ENCODE measurements around the gene CAVIN4. TPM values are rescaled to one million over a fixed set of nuclear protein-coding genes. Genes with fewer than 3 reads are reported as not detected.

The CAVIN4 gene
- total and polyA plus RNA-seq, 2 donors (not counting 1 experiment from before 2014, with no cell fraction given) = 0.07 to 0.17 TPM

DNA sequence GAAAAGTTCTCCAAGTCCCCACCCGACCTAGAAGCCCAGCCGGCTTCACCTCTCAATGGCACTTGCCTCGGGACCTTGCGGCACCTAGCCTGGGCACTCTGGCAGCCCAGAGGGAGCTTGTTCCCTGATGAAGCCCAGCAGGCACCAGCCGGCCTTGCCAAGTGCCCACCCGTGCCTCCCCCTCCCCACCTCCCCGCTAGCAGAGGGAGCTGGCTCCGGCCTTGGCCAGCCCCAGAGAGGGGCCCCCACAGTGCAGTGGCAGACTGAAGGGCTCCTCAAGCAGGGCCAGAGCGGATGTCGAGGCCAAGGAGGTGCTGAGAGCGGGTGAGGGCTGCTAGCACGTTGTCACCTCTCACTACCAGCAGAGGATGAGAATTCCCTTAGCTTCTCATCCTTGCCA is 37.6 kb upstream of the CAVIN4 start:
- Histone ChIP-seq H3K4me1 (ENCODE audit: control insufficient read depth in 2 of 2, insufficient read depth in 2 of 2, low read length in 2 of 2) (no peaks in the 10 kb centered on the region), H3K36me3 (replicated peaks in 1 of 2; ENCODE audit: control extremely low read depth in 1 of 2, control insufficient read depth in 1 of 2, extremely low read depth in 1 of 2, insufficient read depth in 2 of 2, low read length in 1 of 2) (no peaks in the 10 kb centered on the region), H3K79me2 (ENCODE audit: control insufficient read depth, insufficient read depth, low read length) (no peaks in the 10 kb centered on the region), H3K9me3 (ENCODE audit: control extremely low read depth in 1 of 3, control insufficient read depth in 2 of 3, insufficient read depth in 1 of 3, low read length in 2 of 3) (peaks cover 0 to 7% (median 7%) of the 10 kb centered on the region in 3 donors), H3K27me3 (replicated peaks in 1 of 4; ENCODE audit: control extremely low read depth in 1 of 4, control insufficient read depth in 3 of 4, insufficient read depth in 4 of 4, low read length in 3 of 4) (no peaks in the 10 kb centered on the region), H4K20me1 (ENCODE audit: control insufficient read depth, insufficient read depth, low read length, poor library complexity, severe bottlenecking) (no peaks in the 10 kb centered on the region), H3K4me2 (replicated peaks; ENCODE audit: low read depth, low read length, poor library complexity, severe bottlenecking) (no peak overlapping the region), H2AFZ (ENCODE audit: insufficient read depth, low read depth, low read length, poor library complexity, severe bottlenecking) (no peak overlapping the region), H3K4me3 (ENCODE audit: control extremely low read depth in 1 of 5, extremely low read depth in 1 of 5, insufficient read depth in 1 of 5, low read depth in 2 of 5, low read length in 4 of 5) (no peak overlapping the region), H3K9ac (ENCODE audit: low read length) (no peak overlapping the region), H3K27ac (ENCODE audit: low read length in 2 of 2) (no peak overlapping the region)
- intact Hi-C loops (cut with micrococcal nuclease) = no loop called here
- H3K27me3 Mint-ChIP-seq = no peaks in the 10 kb centered on the region
- ChIA-PET POLR2A (no interaction called here), CTCF (interaction anchor here (0.6 kb wide), 1 partner anchor 23 kb away, joined by 3 read pairs; no protein-coding TSS in a partner anchor)
- no peaks in the 10 kb centered on the region for H3K4me1 Mint-ChIP-seq
- no peak overlapping the region for H3K27ac Mint-ChIP-seq
- no peaks in the 10 kb centered on the region for H3K9me3 Mint-ChIP-seq (ENCODE audit: insufficient read depth)
- WGBS (ENCODE audit: insufficient coverage) = 95% methylated on average over 12 of the region's 12 CpGs
- DNase-seq (no peak), ATAC-seq (ENCODE audit: low read depth) (no peak)
- TF ChIP-seq EZH2 (IDR thresholded peaks at IDR 0.05; ENCODE audit: borderline replicate concordance, insufficient read depth, low read depth, low read length, poor library complexity, severe bottlenecking) = no peak
- TF ChIP-seq, protein P1, sequence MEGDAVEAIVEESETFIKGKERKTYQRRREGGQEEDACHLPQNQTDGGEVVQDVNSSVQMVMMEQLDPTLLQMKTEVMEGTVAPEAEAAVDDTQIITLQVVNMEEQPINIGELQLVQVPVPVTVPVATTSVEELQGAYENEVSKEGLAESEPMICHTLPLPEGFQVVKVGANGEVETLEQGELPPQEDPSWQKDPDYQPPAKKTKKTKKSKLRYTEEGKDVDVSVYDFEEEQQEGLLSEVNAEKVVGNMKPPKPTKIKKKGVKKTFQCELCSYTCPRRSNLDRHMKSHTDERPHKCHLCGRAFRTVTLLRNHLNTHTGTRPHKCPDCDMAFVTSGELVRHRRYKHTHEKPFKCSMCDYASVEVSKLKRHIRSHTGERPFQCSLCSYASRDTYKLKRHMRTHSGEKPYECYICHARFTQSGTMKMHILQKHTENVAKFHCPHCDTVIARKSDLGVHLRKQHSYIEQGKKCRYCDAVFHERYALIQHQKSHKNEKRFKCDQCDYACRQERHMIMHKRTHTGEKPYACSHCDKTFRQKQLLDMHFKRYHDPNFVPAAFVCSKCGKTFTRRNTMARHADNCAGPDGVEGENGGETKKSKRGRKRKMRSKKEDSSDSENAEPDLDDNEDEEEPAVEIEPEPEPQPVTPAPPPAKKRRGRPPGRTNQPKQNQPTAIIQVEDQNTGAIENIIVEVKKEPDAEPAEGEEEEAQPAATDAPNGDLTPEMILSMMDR (IDR thresholded peaks at IDR 0.05) = no peak
- no peak overlapping the region for H3K4me3 Mint-ChIP-seq

DNA sequence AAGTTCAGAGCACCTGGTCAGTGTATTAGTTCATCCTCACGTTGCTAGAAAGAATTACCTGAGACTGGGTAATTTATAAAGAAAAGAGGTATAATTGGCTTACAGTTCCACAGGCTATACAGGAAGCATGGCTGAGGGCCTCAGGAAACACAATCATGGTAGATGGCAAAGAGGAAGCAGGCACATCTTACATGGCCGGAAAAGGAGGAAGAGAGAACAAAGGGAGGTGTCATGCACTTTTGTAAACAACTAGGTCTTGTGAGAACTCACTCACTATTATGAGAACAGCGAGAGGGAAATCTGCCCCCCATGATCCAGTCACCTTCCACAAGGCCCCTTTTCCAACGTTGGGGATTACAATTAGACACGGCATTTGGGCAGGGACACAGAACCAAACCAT is 28.8 kb upstream of the CAVIN4 start:
- peak overlapping the region in 1 of 2 donors; percentile 58 for H3K27ac ChIP-seq (ENCODE audit: low read length in 2 of 2)
- peak overlapping the region; percentile 5 for H2AFZ ChIP-seq (ENCODE audit: insufficient read depth, low read depth, low read length, poor library complexity, severe bottlenecking)
- no peak overlapping the region for H3K4me3 Mint-ChIP-seq
- H3K9me3 Mint-ChIP-seq (ENCODE audit: insufficient read depth) = peaks cover 24% of the 10 kb centered on the region
- H3K9ac ChIP-seq (ENCODE audit: low read length) = no peak overlapping the region
- 21% methylated on average over 2 of the region's 5 CpGs for WGBS (ENCODE audit: insufficient coverage)
- H3K4me2 ChIP-seq (replicated peaks; ENCODE audit: low read depth, low read length, poor library complexity, severe bottlenecking) = no peak overlapping the region
- H3K4me1 Mint-ChIP-seq = peaks cover 11% of the 10 kb centered on the region
- H3K27ac Mint-ChIP-seq = no peak overlapping the region
- no peaks in the 10 kb centered on the region for H3K36me3 ChIP-seq (replicated peaks in 1 of 2; ENCODE audit: control extremely low read depth in 1 of 2, control insufficient read depth in 1 of 2, extremely low read depth in 1 of 2, insufficient read depth in 2 of 2, low read length in 1 of 2)
- ChIA-PET CTCF (no interaction called here), POLR2A (no interaction called here)
- TF ChIP-seq, protein P1 (IDR thresholded peaks at IDR 0.05) = no peak
- TF ChIP-seq EZH2 (IDR thresholded peaks at IDR 0.05; ENCODE audit: borderline replicate concordance, insufficient read depth, low read depth, low read length, poor library complexity, severe bottlenecking) = no peak
- no peaks in the 10 kb centered on the region for H3K79me2 ChIP-seq (ENCODE audit: control insufficient read depth, insufficient read depth, low read length)
- peaks cover 7 to 23% (median 17%) of the 10 kb centered on the region in 3 donors for H3K9me3 ChIP-seq (ENCODE audit: control extremely low read depth in 1 of 3, control insufficient read depth in 2 of 3, insufficient read depth in 1 of 3, low read length in 2 of 3)
- H3K27me3 ChIP-seq (replicated peaks in 1 of 4; ENCODE audit: control extremely low read depth in 1 of 4, control insufficient read depth in 3 of 4, insufficient read depth in 4 of 4, low read length in 3 of 4) = no peaks in the 10 kb centered on the region
- no peaks in the 10 kb centered on the region for H4K20me1 ChIP-seq (ENCODE audit: control insufficient read depth, insufficient read depth, low read length, poor library complexity, severe bottlenecking)
- no peaks in the 10 kb centered on the region for H3K27me3 Mint-ChIP-seq
- intact Hi-C loops (cut with micrococcal nuclease) = no loop called here
- DNase-seq = peak; percentile 4
- no peak overlapping the region for H3K4me3 ChIP-seq (ENCODE audit: control extremely low read depth in 1 of 5, extremely low read depth in 1 of 5, insufficient read depth in 1 of 5, low read depth in 2 of 5, low read length in 4 of 5)
- H3K4me1 ChIP-seq (ENCODE audit: control insufficient read depth in 2 of 2, insufficient read depth in 2 of 2, low read length in 2 of 2) = peaks cover 4 to 9% of the 10 kb centered on the region in 2 donors
- no peak for ATAC-seq (ENCODE audit: low read depth)
